HG02588 (cell line): Measurements from ENCODE around the gene CKB.
"Not testable (repeated sequence)": the region's sequence is repeated elsewhere in the genome, so short reads cannot be mapped to it uniquely, and the experiment has no call there.

ENCODE experiments used
- ATAC-seq: cut with Tn5 transposase; IDR thresholded peaks from one replicate; pipeline ENCODE4 v1.9.1; 2021; ENCODE audit warnings: mild to moderate bottlenecking, moderate library complexity; ENCODE audit not compliant: unreplicated experiment

The CKB gene

DNA sequence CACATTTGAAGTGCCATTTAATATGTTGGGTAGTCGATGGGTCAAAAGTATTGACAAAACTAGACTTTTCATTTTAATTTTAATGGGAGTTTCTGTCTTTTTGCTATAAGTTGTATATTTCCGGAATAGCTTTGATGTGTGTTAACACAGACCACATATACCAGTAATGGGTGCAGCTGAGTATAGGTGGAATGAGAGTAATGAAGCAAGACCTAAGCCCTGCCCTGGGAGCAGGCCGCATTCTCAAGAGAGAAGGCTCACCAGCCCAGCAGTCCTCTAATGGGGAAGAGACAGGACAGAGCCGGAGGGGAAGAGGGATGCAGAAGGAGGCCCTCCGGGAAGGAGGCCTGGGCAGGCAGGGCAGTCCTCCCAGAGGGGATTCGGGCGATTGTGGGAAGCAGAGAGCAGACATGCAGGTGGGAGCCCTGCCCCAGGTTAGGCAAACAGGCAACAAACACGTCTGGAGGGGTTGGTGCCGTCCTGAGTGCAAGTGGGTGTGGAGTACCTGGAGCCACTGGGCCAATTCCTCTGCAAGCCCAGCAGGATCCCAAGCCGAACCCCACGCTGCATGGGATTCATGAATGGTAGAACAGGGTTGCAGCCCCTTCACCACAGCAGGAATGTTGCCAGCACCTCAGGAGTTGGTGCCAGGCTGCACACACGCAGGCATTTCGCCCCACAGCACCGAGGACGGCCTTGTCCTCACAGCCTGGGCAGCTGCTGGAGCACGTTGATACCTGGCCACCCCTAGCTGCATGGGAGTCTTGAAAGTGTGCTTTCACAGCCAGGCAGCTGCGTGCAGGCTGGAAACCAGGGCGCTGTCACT, 7.8 kb downstream of the CKB start:
- no peak for ATAC-seq

DNA sequence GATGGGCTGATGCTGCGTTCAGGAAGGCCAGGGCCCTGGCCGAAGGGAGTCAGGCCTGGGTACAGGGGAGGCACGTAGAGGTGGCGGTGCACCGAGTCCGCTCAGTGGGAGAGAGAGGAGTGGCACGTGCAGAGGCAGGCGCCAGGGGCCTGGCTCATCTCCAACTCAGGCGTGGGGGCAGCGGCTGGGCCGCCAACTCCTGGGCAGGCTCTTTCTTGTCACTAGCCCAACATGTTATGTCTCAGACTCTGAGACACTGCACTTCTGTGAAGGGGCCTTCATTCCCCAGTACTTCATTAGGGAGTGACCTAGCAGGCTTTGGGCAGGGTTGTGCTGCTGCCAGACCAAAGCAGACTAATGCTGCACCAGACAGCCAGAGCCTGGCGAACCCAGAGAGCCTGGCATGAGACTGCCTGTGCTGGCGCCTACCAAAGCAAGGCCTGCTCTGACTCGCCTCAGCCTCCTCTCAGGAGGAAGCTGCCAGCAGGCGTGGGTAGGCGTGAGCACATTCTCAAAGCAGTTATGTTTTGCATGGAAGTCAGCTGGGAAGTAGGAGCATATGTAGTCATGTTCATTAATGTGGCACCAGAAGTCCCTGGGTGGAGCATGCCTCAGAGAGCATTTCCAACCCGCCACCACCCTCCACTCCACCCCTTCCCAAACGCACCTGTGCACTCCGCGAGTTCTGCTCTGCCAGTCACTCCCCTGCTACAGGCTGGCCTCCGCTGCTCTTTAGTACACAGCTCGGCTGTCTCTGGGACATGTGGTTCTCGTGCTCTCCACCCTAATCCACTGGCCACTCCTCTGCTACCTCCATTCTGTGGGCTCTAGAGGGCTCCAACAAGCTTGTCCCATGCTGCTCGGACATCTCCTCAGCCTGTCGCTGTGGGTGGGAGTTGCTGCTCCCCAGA, 9.7 kb downstream of the CKB start:
- ATAC-seq: no peak

DNA sequence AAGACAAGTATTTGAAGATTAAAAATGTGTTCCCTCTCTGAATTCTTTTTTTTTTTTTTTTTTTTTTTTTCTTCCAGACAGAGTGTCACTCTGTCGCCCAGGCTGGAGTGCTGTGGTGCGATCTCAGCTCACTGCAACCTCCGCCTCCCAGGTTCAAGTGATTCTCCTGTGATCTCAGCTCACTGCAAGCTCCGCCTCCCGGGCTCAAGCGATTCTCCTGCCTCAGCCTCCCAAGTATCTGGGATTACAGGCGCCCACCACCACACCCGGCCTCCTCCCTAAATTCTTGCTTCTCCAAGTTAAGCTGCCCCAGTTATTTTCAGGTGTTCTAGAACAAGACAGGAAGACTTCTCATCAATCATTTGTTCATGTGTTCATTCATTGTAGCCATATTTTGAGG, 10.4 kb downstream of the CKB start:
- ATAC-seq: not testable (repeated sequence)

DNA sequence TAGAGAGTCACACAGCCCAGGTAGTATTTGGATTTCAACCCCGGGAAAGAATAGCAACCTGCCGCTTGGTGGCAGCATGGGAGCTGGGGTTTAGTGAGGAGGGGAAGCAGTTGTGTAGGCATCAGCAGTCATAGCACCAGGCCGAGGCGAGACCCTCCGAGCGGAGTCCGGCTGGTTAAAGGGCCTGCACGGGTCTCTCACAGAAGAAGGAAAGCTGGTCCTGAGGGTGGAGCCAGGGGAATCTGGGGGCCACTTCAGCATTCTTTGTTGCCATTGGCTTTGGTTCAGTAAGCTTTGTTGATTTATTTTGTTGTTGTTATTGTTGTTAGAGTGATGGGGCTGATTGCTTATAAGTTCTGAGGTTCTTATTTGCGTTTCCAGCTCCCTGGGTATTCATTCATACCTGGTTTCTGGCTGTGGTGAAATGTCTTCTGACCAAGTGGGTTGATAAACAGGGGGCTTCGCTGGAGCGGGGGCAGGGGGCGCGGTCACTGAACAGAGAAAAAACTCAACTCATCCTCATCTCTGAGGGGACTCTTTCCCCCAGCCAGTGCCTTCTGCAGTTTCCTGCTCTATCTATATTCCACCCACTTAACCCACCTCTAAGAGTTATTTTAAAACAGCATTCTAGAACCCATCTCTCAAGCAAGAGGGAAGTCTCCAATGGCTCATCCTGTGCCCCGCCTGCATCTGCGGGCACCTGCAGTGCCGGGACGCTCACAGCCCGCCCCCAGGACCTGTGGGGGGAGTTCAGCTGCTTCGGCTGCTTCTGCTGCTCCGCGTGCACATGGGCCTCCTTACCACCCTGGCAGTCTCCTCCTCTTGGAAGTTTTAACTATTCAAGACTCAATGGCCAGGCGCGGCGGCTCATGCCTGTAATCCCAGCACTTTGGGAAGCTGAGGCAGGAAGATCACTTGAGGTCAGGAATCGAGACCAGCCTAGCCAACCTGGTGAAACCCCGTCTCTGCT, 11.6 kb downstream of the CKB start:
- ATAC-seq: no peak

DNA sequence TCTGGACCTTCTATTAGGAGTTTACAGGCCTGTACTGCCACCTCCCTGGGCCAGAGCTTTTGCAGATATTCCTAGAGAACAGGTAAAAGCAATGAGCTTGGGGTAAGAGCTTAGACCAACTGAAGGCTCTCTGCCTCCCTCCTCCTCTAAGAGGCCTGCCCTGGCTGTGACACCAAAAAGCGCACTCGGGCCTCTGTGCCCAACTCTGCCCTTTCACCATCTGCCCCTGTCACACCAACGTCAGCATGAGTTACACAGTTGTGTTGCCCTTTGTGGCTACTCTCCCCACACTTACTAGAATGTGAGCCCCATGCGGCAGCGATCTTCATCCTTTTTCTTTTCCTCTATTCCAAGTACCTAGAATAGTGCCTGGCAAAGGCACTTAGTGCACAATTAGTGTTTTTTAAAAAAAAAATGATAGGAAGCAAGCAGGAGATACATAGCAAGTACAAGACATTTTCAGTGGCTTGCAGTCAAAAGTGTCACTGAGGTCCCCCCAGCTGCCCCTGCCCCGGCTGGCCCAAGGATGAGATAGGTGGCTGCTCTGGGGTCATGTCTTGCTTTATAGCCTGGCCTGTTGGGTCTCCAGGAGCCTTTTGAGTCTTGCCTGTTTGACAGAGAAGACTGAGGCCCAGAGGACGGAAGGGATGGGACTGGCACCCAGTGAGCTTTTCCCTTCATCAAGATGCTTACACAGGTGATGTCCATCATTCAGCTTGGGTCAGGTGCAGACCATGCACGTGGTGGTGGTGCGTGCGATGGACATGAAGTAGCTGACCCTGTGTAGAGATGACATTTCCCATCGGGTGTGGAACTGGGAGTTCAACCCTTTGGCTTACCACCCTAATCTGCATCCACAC, 12.5 kb downstream of the CKB start:
- ATAC-seq: no peak

DNA sequence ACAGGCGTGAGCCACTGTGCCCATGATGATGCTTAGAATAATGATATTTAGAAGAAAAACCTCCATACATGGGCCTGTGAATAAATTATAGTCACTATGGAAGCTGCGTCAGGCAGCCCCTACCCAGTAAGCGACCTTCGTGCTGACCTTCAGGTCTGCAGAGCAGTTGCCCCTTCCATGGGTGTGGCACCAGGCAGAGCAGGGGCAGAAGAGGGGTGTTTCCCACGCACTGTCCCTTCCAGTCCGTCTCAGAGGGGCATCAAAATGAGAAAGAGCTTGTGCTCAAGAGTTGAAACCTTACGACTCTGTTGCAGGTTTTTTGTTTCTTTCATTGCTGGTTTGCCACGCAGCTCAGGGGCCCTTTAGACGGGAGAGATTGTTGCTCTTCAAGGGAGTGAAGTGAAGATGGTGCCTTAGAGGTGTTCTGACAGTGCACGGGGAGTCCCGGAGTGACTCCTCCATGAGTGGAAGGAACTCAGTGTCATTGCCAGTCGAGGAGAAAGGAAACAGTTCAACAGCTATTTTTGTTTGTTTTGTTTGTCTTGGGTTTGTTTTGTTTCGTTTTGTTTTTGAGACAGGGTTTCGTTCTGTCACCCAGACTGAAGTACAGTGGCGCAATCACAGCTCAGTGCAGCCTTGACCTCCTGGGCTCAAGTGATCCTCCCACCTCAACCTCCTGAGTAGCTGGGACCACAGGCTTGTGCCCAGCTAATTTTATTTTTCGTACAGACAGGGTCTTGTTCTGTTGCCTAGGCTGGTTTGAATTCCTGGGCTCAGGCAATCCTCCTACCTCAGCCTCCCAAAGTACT, 13.9 kb downstream of the CKB start:
- no peak for ATAC-seq

DNA sequence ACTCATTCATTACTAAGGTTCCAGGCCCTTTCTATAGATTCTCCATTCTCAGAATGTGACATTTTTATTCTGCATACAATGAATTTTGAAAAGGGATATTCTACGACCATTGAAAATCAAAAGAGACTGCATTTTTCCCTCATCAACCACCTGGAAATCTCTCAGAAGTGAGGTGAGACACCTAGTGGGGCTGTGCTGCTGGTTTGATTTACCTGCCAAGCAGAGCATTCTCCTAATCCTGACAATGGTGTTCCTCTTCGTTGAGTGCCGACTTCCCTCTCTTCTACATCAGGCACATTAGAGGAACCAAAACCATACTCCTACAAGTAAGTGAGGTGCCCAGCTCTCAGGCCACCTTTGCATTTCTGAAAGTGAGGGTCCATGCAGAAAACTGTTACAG, 14.9 kb downstream of the CKB start:
- no peak for ATAC-seq

DNA sequence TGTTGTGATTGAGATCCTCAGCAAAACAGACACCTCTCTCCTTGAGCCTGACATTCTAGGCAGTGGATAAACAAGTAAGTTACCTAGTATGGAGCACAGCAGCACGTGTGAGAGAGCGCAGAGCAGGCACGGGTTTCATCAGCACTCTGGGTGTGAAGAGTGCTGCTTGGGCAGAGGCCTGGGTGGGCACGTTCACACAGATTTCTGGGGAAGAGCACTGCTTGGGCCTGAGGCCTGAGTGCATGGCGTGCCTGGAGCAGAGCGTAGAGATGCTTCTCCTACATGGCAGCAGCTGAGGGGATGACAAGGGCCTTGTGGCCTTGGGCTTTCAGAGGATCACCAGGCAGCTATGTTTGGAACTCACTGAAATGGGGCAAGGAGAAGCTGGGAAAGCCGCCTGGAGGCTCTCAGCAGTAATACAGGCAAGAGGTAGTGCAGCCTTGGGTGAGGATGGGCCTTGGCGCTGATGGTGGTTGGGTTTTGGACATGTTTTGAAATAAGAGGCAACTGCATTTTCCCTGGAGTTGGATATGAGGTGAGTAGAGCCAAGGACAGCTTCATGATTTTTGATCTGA, 17.6 kb downstream of the CKB start:
- ATAC-seq: no peak

DNA sequence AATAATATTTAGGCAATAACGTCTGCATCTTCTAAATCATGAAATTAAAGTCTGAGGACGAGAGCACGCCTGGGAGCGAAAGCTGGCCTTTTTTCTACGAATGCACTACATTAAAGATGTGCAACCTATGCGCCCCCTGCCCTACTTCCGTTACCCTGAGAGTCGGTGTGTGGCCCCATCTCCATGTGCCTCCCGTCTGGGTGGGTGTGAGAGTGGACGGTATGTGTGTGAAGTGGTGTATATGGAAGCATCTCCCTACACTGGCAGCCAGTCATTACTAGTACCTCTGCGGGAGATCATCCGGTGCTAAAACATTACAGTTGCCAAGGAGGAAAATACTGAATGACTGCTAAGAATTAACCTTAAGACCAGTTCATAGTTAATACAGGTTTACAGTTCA, 19.3 kb downstream of the CKB start:
- ATAC-seq: no peak

DNA sequence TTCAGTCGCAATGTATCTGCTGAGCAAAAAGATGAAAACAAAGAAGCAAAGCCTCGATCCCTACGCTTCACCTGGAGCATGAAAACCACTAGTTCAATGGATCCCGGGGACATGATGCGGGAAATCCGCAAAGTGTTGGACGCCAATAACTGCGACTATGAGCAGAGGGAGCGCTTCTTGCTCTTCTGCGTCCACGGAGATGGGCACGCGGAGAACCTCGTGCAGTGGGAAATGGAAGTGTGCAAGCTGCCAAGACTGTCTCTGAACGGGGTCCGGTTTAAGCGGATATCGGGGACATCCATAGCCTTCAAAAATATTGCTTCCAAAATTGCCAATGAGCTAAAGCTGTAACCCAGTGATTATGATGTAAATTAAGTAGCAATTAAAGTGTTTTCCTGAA, 19.8 kb downstream of the CKB start:
- ATAC-seq: no peak

DNA sequence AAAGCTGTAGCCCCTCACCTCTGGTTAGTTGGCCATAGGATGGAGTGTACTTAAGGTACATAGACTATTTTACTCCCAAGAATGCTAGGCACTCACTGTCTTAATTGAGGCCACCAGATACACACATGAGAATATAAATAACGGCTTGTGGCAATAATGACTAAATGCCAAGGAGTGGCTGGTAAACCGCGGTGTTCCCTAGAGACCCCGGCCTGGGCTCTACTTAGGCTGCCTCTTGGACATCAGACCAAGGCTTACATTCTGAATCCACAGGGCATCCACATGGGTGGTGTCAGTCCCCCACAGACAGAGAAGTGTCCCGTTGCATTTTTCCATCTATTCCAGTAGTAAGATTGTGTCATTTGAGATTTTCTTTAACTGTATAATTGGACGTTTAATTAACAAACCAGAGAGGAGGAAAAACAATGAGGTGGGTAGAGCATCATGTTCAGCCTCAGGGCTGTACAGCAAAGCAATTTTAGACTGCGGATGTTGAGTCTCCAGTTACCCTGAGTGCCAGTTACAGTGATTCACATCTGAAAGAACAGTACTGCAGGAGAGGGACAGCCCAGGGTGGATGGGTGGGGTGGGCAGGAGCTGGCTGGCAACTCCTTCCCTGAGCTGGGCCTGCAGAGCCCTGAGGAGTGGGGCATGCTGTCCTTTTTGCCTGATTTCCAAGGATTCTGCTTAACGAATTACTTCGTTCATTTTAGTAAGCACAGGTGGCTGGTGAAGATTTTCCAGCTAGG, 20.5 kb downstream of the CKB start:
- ATAC-seq: no peak

DNA sequence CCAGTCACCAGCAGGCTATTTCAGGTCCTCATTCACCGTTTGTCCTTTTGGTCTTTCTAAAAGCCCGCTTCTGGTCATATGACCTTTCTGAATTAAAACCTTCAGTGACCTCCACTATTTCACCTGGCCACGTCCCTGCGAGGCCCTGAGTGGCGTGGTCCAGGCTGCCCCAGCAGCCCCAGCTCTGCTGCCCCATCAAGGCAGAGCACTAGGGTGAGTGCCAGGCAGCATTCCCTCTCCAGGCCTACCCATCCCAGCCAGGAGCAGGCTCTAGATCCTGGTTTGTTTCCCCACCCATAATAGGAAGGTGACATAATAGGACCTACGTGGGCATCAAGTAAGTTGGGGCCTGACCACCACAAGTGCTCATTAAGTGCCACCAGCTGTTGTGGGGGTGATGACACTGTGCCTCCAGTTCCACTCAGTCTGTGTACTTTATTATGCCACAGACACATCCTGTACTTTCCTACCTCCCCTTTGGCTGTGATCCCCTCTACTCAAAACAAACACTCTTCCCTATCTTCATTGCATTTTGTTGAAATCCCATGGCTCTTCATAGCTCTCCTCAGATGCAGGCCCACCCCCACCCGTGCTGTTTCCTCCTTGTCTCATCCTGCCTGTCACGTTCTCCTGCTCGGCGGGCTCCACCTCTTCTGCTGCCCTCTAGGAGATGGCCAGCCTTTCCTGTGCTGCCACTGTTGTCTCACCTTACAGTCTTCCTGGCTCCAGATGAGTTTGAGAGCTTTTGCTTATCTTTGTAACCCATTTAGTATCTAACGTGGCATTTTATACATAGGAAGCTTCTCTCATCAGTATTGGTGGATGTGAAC, 21.4 kb downstream of the CKB start:
- ATAC-seq: no peak

DNA sequence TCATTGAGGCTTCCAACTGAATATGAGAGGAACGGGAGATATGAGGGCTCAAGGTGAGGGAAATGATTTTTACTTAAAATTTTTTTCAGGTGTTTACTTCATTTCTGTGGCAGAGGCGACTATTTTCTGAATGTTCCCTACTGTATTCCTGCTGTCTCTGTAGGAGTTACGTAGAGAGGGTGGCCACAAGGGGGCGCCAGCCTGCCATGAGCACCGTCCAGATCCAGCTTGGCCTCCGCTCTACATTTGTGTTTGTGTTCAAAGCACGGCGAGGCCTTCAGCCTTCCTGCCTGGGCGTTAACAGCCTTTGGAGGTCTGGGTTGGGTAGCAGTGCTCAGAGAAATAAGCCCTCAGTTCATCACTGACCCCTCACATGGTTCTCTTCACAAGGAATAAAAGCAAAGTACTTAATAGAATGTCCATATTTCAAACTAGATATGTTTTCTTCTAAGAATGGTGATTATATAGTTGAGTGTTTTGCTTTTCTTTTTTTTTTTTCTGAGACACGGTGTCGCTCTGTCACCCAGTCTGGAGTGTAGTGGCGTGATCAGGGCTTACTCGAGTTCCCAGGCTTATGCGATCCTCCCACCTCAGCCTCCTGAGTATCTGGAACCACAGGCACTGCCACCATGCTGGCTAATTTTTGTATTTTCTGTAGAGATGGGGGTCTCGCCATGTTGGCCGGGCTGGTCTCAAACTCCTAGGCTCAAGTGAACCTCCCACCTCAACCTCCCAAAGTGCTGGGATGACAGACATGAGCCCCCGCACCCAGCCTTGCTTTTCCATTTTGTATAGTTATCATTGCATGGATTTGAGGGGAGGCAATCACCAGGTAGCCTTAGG, 22.3 kb downstream of the CKB start:
- ATAC-seq: no peak

DNA sequence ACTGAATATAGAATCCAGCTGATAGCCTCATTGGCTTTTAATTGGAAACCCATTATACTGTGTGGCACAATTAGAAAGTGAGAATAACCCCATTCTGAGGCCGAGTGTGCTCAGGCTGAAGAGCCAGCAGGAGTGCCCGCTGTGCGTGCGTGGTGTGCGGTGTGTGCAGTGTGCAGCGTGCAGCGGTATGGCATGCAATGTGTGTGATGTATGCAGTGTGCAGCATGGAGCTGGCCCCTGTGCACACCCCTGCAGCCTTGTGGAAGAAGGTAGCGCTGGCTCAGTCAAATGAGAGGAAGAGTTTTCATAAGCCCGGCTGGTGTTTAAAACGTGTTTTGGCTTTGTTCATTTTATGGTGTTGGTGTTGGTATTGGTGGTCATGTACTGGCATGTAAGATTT, 22.9 kb downstream of the CKB start:
- ATAC-seq: no peak

DNA sequence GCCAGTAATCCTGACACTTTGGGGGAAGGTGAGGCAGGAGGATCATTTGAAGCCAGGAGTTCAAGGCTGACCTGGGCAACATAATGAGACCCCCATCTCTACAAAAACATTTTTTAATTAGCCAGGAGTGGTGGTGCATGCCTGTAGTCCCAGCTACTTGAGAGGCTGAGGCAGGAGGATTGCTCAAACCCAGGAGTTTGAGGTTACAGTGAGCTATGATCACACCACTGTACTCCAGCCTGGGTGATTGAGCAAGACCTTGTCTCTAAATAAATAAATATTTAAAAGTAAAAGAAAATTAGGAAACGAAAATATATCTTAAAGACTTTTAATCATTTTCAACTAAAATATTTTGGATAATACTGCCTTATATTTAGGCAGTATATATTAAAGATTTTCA, 25.9 kb downstream of the CKB start:
- ATAC-seq: no peak

DNA sequence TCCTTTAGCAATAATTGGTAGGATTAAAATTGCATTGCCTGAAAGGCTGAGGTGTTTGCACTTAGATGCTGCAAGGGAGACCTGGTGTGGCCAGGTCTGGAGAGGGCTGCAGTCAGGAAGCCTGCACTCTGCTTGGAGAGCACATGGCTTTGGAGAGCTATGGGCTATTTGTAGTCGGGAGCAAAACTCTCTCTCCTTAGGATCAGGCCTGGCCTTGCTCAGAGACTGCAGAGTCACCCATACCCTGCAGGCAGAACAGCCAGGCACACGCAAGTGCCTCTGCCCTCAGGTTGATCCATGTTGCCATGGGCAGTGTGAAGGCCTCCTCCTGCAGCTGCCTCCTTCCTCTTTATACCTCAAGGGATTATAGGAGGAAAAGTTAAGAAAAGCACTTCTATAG, 26.8 kb downstream of the CKB start:
- no peak for ATAC-seq
